Eye (tissue), 1 donor: Measurements from ENCODE around the gene NR2F1-AS1.

Experiments used
- DNase-seq: peaks from one replicate; pipeline ENCODE4 v3.0.0-alpha.2; 2015

NR2F1-AS1 gene

DNA sequence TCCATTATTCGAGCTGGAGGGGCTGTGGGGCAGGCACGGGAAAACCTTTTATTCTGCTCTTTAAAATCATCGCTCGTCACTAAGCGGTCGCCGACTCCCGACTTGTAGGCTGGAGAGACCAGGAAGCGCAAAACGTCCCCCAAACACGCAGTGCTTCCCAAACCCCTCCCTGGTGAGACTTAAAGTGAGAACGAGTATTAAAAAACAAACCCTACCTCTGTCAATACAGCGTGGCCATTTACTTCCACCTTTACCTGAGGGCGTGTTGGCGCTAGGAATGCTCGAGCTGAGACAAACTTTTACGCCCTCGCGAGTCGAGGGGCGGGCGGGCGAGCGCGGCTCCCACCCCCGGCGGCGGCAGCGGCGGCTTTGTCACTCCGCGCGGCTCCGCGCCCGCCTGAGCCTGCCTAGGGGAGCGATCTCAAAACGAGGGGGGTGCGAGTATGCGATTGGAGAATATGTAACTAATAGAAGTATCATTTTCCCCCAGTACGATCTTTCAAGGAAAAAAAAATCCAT is at the start of gene NR2F1-AS1:
TSS of gene NR2F1-AS1 (minus strand) at position 293 of the 519 bp plus-strand sequence.
- DNase-seq: no peak

- no peak for DNase-seq
Observed at GRCh38 chr5:93626801-93627200, 45.8 kb upstream of the NR2F1-AS1 start.

DNA sequence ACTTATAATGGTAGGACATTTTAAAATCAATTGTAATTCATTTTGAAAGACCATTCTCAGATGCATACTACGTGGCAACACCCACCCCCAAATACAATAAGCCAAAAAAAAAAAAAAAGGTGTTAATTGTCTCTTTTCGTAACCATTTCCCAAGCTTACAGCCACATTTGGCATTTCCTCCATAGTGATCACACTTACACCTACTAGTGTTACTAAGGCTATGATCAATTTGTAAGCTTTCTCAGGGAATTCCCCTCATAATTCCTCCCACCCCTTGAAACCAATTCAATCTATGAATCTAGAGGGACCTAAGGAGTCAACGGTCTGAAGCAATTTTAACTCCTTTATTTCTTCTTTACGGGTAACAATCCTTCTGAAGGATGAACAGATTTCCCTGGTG is 42.1 kb upstream of the NR2F1-AS1 start:
- peak; percentile 13 for DNase-seq

- DNase-seq: peak; percentile 92
Observed at GRCh38 chr5:93622240-93622885, 41.3 kb upstream of the NR2F1-AS1 start.

GRCh38 chr5:93621327-93621798 is 40.3 kb upstream of the NR2F1-AS1 start:
- peak; percentile 94 for DNase-seq

- DNase-seq: peak; percentile 95
Observed at GRCh38 chr5:93620487-93621326, 39.7 kb upstream of the NR2F1-AS1 start.

DNA sequence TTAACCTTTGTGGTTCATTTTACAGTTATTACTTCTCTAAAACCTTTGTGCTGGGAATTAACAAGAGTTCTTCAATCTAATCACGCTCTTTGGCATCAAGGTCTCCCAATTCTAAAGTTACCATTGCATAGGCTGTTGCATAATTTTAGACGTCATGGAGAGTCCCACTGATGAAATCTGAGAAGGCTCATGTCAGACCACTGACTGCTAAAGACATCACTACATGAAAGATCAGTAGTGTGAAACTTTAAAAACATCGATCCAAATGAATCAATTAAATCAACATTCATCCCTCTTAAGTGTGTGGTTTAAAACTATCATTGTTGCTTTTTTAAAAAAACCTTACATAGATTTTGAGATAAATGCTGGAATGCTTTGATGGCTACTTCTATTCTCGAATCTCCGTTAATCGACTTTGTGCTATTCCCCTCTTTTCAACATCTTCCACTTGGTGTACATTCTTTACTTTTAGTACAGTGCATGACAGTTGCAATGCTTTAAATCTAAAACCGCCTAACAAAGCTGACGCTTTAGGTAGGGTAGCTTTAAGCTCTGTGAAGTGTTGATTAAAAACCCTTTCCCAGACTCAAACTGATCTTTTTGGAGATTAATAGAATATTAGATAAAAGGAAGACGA is 35.6 kb upstream of the NR2F1-AS1 start:
- no peak for DNase-seq

- DNase-seq: no peak
Observed at GRCh38 chr5:93612855-93613243, 31.8 kb upstream of the NR2F1-AS1 start.

DNA sequence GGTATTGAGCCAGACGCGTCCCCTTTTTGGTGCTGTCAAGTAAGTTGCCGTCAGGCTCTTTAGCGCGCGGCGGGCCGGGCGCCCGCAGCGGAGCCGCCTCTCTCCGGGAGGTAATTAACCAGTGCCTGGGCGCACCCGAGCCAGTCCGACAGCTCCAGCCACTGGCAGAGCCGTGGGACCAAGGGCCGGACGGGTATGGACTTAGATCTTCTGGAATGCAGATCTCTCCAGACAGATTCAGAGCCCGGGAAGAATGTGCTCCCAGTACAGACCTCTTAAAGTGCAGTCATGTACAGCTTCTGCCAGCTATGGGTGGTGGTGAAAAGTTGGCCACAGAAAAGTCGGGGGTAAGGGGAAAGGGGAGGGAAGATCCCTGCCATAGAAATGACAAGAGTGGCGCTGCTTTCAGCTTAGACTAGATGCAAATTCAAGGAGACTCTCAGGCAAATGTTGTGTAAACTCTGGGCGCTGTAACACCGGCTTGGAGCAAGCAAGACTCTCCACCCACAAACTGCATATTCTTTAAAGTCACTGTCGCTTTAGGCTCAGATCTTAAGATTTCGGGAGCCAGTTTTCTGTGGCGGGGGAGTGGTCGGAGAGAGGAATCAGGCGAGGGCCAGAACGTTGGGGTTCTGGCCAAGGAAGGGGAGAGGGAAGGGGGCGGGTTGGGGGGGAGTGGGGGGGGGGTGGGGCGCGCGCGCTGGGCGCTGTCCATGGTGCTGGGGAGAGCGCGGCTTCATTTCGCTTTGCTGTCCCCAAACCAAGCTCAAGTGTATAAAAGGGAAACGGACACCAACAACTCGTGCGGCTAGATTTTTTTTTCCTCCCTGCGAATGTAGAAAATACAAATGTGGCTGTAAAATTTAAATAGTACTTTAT is 31.2 kb upstream of the NR2F1-AS1 start:
- DNase-seq: peak; percentile 87

DNA sequence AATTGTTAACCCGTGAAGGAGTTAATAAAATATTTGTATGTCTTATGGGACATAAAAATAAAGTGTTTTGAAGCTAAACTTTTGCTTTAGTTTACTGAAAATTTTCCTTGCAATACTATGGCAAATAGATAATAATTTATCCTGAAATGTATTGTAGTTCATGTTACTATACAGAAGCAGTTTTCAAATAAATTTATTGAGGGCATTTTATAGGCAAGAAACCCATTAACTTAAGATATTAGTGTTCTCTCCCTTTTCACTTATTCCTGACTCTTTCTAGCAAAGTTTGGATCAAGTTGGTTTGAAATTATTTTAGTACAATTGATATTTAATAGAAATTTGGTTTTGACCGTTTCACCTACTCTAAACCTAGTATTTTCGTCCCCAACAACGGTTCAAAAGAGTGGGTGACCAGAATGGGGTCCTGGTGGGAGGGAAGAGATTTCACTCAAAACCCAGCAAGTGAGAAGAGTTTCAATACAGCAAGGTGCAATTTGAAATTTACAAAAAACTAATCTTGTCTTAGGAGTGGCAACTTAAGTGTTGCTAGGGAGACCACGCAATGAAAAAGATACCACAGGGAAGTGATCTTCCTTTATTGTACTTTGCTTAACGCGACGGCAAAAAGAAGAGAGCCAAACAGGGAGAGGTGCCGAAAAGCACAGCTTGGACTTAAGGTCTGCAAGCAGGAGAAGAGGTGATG is 30.4 kb upstream of the NR2F1-AS1 start:
- DNase-seq: peak; percentile 76

DNA sequence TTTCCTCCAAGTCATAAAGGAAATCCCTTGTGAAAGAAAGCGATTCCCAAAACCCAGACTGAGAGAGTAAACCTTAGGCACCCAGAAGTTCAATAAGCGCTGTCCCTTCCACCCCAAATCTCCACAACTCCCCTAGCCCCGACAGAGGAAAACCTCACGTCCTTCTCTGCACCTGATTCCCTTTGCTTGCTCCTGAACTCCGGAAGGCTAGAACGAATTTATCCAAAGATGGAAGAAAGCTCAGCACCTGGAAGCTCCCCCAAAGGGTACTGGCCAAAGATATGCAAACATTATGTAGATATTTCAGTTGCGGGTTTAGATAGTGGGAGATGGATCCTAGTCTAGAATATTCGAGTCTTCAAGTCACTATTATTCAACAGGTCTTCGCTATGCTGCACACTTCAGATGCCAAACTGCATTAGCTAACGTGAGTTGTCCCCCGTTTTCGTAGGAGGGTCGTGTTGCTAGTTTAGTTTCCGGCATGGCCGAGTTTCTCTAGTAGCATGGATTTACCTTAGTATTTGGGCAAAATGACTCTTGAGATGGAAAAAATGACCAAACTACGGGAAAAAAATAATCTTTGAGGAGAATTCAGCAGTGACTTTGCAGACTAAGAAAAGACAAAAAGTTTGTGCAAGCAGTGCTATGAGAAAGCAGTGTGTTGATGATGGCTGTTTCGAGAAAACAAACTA is 29.7 kb upstream of the NR2F1-AS1 start:
- DNase-seq: peak; percentile 69

DNA sequence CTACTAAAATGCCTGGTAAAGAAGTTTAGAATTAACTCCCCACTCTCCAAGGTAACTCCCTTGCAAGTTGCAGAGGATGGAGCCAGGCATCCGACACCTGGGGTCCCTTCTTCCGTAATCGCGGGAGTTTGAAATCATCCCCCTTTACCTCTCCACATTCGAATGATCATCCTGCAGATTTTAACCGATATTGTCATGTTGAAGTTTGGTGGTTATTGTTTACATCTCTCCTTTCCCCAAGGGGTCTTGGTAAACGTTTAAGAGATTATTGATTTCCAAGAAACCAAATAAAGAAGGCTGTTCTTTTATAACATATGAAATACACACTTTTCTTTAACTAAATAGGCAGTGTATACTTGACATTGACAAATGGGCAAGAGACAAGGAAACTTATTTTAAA is 28.7 kb upstream of the NR2F1-AS1 start:
- DNase-seq: peak; percentile 50

- DNase-seq: peak; percentile 53
Observed at GRCh38 chr5:93608855-93609254, 27.8 kb upstream of the NR2F1-AS1 start.

DNA sequence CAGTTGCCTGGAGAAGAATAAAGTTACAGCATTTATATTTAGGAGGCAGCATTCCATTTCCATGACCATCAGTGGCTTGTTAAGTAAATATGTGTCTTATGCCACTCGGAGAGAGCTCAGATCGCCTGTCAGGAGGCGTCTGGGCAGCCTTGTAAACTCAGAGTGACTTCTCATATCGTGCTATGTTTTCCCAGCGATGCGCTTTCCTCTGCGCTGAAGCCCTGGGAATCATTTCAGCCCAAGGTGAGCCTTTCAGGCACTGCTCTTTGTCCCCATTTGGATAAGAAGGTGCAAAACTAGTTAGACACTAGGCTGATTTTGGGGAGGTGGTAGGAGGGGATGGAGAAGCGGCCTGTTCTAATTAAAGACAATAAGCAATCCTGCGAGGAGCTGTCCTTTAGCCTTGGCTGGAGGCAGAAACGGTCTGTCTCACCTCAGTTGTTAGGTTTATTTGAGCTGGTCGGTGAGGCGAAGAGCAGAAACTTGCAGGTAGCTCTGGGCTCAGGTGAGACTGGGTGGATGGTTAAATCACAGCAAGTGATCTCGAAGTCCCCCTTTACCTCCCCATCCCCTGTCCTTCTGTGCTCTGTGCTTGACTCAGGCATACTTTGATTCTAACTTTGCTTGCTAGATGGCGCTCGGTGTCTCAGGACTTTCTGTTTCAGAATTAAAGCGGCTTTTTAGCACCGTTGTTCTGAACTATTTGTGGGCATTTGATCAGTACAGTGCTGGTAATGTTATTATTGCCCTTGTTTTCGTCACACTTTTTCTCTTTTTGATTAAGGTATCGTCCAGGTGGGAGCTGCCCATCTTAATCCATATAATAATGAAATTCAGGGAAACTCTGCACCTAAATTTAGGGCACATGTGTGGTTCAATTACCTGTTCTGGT is 26.6 kb upstream of the NR2F1-AS1 start:
- DNase-seq: peak; percentile 91

- DNase-seq: peak; percentile 24
Observed at GRCh38 chr5:93606382-93606752, 25.3 kb upstream of the NR2F1-AS1 start.

- DNase-seq: peak; percentile 60
Observed at GRCh38 chr5:93604644-93605515, 23.9 kb upstream of the NR2F1-AS1 start.

DNA sequence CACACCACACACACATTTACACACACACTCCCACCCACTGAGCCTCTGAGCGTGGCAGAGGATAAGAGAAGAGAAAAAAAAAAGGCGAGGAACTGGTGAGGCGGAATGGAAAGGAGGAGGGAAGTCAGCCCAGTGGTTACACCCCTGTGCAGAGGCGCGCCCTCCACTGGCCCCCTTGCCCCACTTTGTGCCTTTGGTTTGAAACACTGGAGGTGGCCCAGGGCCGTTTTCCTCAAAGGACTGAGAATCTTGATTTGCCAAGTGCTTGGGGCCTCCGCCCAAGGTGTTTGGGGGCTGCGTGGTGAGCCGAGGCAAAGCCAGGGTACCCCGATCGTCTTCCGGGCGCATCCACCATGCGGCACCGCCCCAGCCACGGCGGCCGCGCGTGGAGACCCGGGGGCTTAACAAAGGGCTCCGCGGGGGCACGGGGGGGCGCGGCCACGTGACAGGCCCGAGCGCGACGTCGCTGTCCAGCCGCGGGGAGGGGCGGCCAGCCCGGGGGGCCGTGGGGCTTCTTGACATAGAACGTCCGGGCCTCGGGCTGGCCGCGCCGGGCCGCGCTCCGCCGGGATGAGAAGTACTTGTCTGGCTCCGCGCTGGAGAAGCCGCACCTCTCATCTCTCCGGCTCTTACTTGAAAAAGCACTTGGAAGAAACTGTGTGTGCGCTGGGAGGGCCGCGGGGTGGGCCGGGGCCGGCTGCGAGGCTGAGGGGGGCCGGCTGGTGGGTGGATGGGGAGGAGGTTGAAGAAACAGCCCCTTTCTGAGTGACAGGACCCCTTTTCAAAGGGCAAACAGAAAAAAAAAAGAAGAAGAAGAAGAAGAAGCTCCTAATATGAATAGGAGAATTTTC is 23.0 kb upstream of the NR2F1-AS1 start:
- DNase-seq: peak; percentile 85
